Natural killer cell treated with Interleukin-12 subunit alpha and Interleukin-12 subunit beta and Interleukin-15 and Interleukin-18, amount 100 ng/mL, for 72 hours (primary cell): ENCODE results near the gene MTCL3.

Experiments used
- ATAC-seq, 2 donors: fragments of 150-1000 bp; cut with Tn5 transposase in 1 of 2; sonication (Bioruptor Pico), chemical (Tn5 transposase) in 1 of 2; 2 replicates each; pipeline ENCODE4 v1.10.0; 2021
- DNase-seq: peaks from one replicate; pipeline ENCODE4 v3.0.0; 2022; ENCODE audit warnings: low spot score
- H3K27ac Mint-ChIP-seq, 2 donors: 1 replicate in 1 of 2; 2 replicates in 1 of 2; pipeline ENCODE4 v1.8.0; 2022; ENCODE audit warnings: mixed read lengths in 2 of 2, mild to moderate bottlenecking in 1 of 2, moderate library complexity in 1 of 2
- H3K27me3 Mint-ChIP-seq, 2 donors: 1 replicate in 1 of 2; 2 replicates in 1 of 2; pipeline ENCODE4 v1.8.0; 2022; ENCODE audit warnings: mixed read lengths in 2 of 2
- H3K36me3 Mint-ChIP-seq: one replicate; pipeline ENCODE4 v1.8.0; 2022; ENCODE audit warnings: mixed read lengths
- H3K4me1 Mint-ChIP-seq, 2 donors: 1 replicate in 1 of 2; 2 replicates in 1 of 2; pipeline ENCODE4 v1.8.0; 2022; ENCODE audit warnings: low read depth in 2 of 2, mixed read lengths in 2 of 2, mild to moderate bottlenecking in 1 of 2
- H3K4me3 Mint-ChIP-seq: one replicate; pipeline ENCODE4 v1.8.0; 2022; ENCODE audit warnings: mixed read lengths
- H3K9me3 Mint-ChIP-seq: 2 replicates; pipeline ENCODE4 v1.8.0; 2022; ENCODE audit warnings: mixed read lengths

Gene MTCL3

GRCh38 chr6:127471379-127472255 is 47.5 kb downstream of the MTCL3 start:
- H3K27ac Mint-ChIP-seq = no peak overlapping the region
- DNase-seq (no peak), ATAC-seq (no peak)
- no peaks in the 10 kb centered on the region for H3K9me3 Mint-ChIP-seq
- no peaks in the 10 kb centered on the region for H3K4me1 Mint-ChIP-seq
- H3K27me3 Mint-ChIP-seq = peaks cover 8 to 12% of the 10 kb centered on the region in 2 donors
- H3K4me3 Mint-ChIP-seq = no peak overlapping the region
- no peaks in the 10 kb centered on the region for H3K36me3 Mint-ChIP-seq

DNA sequence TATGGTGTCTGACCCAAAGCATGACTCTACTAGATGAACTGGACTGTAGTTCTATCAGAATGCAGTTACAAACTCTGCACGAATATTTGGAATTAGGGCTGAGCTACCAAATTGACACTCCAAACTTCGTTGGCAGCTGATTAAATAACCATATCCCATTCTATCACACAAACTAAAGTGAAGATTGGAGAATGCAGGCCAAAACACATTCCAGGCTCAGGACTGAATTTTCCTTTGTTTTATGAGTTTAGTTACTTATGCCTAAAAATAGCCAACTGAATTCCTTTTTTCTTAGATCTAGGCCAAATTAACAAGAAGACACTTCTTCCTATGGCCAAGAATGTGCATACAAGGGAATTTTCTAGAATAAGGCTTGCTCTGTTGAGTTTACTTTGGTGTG is 50.2 kb downstream of the MTCL3 start:
- no peak for DNase-seq
- H3K27me3 Mint-ChIP-seq = peaks cover 8 to 13% of the 10 kb centered on the region in 2 donors
- no peak overlapping the region for H3K27ac Mint-ChIP-seq
- no peaks in the 10 kb centered on the region for H3K4me1 Mint-ChIP-seq
- no peak for ATAC-seq
- H3K9me3 Mint-ChIP-seq = no peaks in the 10 kb centered on the region
- H3K4me3 Mint-ChIP-seq = no peak overlapping the region
- H3K36me3 Mint-ChIP-seq = no peaks in the 10 kb centered on the region

GRCh38 chr6:127466416-127466815 is 52.7 kb downstream of the MTCL3 start:
- H3K27me3 Mint-ChIP-seq = peaks cover 1 to 12% of the 10 kb centered on the region in 2 donors
- no peak overlapping the region for H3K27ac Mint-ChIP-seq
- H3K4me1 Mint-ChIP-seq = no peaks in the 10 kb centered on the region
- H3K36me3 Mint-ChIP-seq = no peaks in the 10 kb centered on the region
- H3K4me3 Mint-ChIP-seq = no peak overlapping the region
- ATAC-seq = no peak
- no peak for DNase-seq
- H3K9me3 Mint-ChIP-seq = no peaks in the 10 kb centered on the region

- H3K9me3 Mint-ChIP-seq = no peaks in the 10 kb centered on the region
- H3K4me1 Mint-ChIP-seq = no peaks in the 10 kb centered on the region
- ATAC-seq (peak; percentile 78 to 79), DNase-seq (peak; percentile 73)
- H3K27ac Mint-ChIP-seq = no peak overlapping the region
- H3K4me3 Mint-ChIP-seq = no peak overlapping the region
- no peaks in the 10 kb centered on the region for H3K36me3 Mint-ChIP-seq
- peaks cover 0 to 19% of the 10 kb centered on the region in 2 donors for H3K27me3 Mint-ChIP-seq
These were observed 54.2 kb downstream of the MTCL3 start for GRCh38 chr6:127464881-127465459.

DNA sequence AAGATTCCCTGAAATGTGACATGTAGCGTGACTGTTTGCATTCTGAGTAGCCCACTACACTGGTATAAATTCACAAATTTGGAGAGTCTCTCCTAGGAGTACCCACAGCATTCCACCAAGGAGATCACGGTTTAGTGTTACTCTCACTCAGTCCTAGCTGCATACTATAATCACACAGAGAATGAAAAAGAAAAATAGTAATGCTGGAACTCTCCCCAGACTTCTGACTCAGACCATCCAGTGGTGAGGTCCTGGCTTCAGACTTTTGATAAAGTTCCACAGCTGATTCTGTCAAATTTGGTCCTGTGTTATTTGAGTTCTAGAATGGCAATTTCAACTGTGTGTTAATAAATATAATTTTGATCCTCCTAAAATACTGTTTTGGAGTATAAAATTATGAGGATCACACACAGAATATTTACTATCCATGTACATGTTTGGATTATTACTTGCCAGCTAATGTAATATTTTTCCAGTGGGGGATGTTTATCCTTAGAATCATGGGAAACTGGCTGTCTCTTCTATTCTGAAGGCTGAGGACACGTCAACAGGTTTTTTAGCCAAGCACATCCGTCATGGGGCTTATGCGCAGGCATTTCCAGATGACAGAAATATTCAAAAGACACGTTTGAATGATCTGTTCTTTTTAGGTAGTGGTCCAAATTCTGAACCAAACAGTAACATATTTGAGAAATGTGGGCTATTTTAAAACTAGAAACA is 54.8 kb downstream of the MTCL3 start:
- peaks cover 0 to 19% of the 10 kb centered on the region in 2 donors for H3K27me3 Mint-ChIP-seq
- H3K36me3 Mint-ChIP-seq = no peaks in the 10 kb centered on the region
- DNase-seq (no peak), ATAC-seq (no peak)
- no peaks in the 10 kb centered on the region for H3K9me3 Mint-ChIP-seq
- no peaks in the 10 kb centered on the region for H3K4me1 Mint-ChIP-seq
- no peak overlapping the region for H3K27ac Mint-ChIP-seq
- H3K4me3 Mint-ChIP-seq = no peak overlapping the region

DNA sequence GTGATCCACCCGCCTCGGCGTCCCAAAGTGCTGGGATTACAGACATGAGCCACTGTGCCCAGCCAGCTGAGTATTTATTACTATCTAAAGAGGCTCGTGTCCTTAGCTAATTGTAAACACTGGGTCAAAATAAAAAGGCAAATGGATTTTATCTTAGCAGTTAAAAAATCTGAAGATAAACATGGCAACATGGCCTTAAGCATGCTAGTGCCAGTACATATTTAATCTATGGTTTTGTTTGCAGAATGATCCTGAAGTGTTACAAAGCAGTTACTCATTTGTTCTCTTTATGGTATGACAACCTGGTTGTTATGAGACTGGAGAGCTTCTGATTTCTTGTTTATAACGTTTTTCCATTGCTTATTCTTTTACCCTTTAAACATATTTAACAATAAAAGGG is 56.1 kb downstream of the MTCL3 start:
- ATAC-seq = no peak
- no peaks in the 10 kb centered on the region for H3K9me3 Mint-ChIP-seq

GRCh38 chr6:127462376-127462775 is 56.8 kb downstream of the MTCL3 start:
- H3K4me3 Mint-ChIP-seq = no peak overlapping the region
- H3K36me3 Mint-ChIP-seq = no peaks in the 10 kb centered on the region
- H3K4me1 Mint-ChIP-seq = no peaks in the 10 kb centered on the region
- H3K27me3 Mint-ChIP-seq = peaks cover 7 to 19% of the 10 kb centered on the region in 2 donors
- DNase-seq (no peak), ATAC-seq (no peak)
- H3K27ac Mint-ChIP-seq = no peak overlapping the region
- H3K9me3 Mint-ChIP-seq = no peaks in the 10 kb centered on the region

More for the DNA sequence above, 56.1 kb downstream of the MTCL3 start:
- no peak overlapping the region for H3K4me3 Mint-ChIP-seq
- H3K27ac Mint-ChIP-seq = no peak overlapping the region
- H3K36me3 Mint-ChIP-seq = no peaks in the 10 kb centered on the region
- peaks cover 5 to 19% of the 10 kb centered on the region in 2 donors for H3K27me3 Mint-ChIP-seq
- no peaks in the 10 kb centered on the region for H3K4me1 Mint-ChIP-seq
- DNase-seq = no peak

GRCh38 chr6:127460465-127460864 is 58.7 kb downstream of the MTCL3 start:
- H3K4me3 Mint-ChIP-seq = no peak overlapping the region
- H3K27ac Mint-ChIP-seq = no peak overlapping the region
- H3K36me3 Mint-ChIP-seq = no peaks in the 10 kb centered on the region
- H3K4me1 Mint-ChIP-seq = no peaks in the 10 kb centered on the region
- no peaks in the 10 kb centered on the region for H3K9me3 Mint-ChIP-seq
- peaks cover 13 to 23% of the 10 kb centered on the region in 2 donors for H3K27me3 Mint-ChIP-seq
- DNase-seq (no peak), ATAC-seq (no peak)

DNA sequence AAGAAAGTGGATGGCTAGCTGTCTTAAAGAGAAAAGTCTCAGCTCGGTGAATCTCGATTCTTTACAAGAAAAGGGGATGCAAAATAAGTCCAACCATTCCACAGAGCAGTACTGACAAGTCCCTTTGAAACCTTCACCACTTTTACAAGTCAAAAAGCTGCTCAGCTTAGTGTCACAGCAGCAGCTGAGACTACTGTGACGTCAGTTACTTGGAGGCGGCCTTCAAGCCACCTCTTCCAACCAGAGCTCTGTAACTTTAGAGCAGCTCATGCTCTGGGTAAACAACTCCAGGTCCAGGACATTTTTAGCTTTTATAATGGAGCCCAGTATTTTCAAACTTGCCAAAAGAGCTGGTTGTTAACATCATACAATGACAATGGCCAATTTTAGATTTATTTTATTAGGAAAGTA is 59.9 kb downstream of the MTCL3 start, which contains the start of gene KIAA0408:
Gene KIAA0408, minus strand, starts transcription at position 159 of the 411 bp plus-strand sequence. CDS start 5,408 bp downstream, outside the sequence.
- ATAC-seq (no peak), DNase-seq (no peak)
- H3K36me3 Mint-ChIP-seq = no peaks in the 10 kb centered on the region
- peaks cover 15 to 23% of the 10 kb centered on the region in 2 donors for H3K27me3 Mint-ChIP-seq
- H3K4me3 Mint-ChIP-seq = no peak within 1 kb of the TSS
- H3K27ac Mint-ChIP-seq = no peak within 1 kb of the TSS
- H3K4me1 Mint-ChIP-seq = no peaks in the 10 kb centered on the region
- H3K9me3 Mint-ChIP-seq = no peaks in the 10 kb centered on the region

GRCh38 chr6:127458817-127459216 is 60.3 kb downstream of the MTCL3 start:
- Mint-ChIP-seq H3K27ac (no peak overlapping the region), H3K4me3 (no peak overlapping the region), H3K27me3 (peaks cover 18 to 23% of the 10 kb centered on the region in 2 donors), H3K4me1 (no peaks in the 10 kb centered on the region), H3K9me3 (no peaks in the 10 kb centered on the region), H3K36me3 (no peaks in the 10 kb centered on the region)
- DNase-seq = no peak
- ATAC-seq = no peak

- H3K4me1 Mint-ChIP-seq = no peaks in the 10 kb centered on the region
- no peak overlapping the region for H3K27ac Mint-ChIP-seq
- no peaks in the 10 kb centered on the region for H3K36me3 Mint-ChIP-seq
- no peak overlapping the region for H3K4me3 Mint-ChIP-seq
- no peak for ATAC-seq
- H3K9me3 Mint-ChIP-seq = no peaks in the 10 kb centered on the region
- H3K27me3 Mint-ChIP-seq = peaks cover 22 to 23% of the 10 kb centered on the region in 2 donors
- no peak for DNase-seq
These were observed 60.9 kb downstream of the MTCL3 start for GRCh38 chr6:127458222-127458621.

DNA sequence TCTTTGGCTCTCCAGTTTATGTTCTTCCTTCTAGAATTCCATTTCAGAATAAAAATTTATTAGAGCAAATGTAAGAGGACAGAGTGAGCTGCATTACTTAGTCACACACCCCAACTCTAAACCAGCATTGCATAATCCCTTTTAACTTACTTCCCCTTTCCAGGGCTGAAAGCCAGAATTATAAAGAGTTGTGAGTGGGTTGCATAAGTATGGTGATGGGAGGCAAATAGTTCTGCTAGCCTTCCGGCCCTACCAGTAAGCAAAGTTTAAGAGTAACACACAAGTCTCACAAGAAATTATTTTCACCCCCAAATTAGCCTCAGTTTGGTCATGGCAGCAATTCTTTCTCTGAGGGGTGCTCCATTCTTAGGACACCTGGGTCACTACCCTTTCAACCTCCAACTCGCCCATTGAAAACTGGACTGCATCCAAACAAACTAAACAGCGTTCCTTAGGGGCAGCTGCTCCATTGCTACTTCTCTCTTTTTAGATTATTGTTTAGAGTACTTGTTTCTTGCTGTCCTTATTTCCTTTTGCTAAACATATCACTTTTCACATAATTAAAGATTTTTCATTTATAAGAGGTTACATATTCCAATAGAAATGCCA is 61.6 kb downstream of the MTCL3 start:
- Mint-ChIP-seq H3K9me3 (no peaks in the 10 kb centered on the region), H3K27ac (no peak overlapping the region), H3K4me3 (no peak overlapping the region), H3K27me3 (peaks cover 22 to 25% of the 10 kb centered on the region in 2 donors), H3K36me3 (no peaks in the 10 kb centered on the region), H3K4me1 (no peaks in the 10 kb centered on the region)
- DNase-seq = no peak
- no peak for ATAC-seq

DNA sequence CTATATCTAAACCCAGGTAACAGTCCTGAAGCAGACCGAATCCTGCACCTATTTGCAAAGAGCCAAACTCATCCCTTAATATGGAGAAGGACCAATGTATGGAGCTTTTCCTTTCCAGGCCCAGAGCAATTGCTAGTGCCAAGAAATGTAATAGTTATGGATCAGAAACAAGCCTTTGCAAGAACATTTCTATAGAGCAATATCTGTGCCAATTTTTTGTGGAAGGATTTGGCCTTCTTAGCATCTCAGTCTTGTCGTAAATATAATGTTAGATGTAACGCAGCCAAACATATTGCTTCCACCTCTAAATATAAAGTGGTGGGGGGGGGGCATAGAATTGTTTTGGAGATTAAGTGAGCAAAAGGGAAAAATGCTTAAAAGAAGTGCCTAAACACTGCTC is 62.7 kb downstream of the MTCL3 start:
- Mint-ChIP-seq H3K27ac (no peak overlapping the region), H3K4me1 (no peaks in the 10 kb centered on the region), H3K27me3 (peaks cover 22 to 25% of the 10 kb centered on the region in 2 donors), H3K9me3 (no peaks in the 10 kb centered on the region), H3K4me3 (no peak overlapping the region), H3K36me3 (no peaks in the 10 kb centered on the region)
- ATAC-seq (no peak), DNase-seq (no peak)
